IMR-90 (cell line): ENCODE data around the gene FRMPD4.

Source experiments
- FOS ChIP-seq: fragments of 150-350 bp; IDR thresholded peaks from 2 replicates; pipeline ENCODE4 v1.6.1; 2016; ENCODE audit warnings: low read depth, low read length
- MAFK ChIP-seq: IDR thresholded peaks from 2 replicates; pipeline ENCODE4 v1.6.1; 2012; ENCODE audit warnings: low read depth, low read length, improper control_type of control experiment
- POLR2A ChIP-seq: IDR thresholded peaks from 2 replicates; pipeline ENCODE4 v1.6.1; 2012; ENCODE audit warnings: mild to moderate bottlenecking, low read depth, low read length
- RFX5 ChIP-seq: IDR thresholded peaks from 2 replicates; pipeline ENCODE4 v1.8.0; 2012; ENCODE audit warnings: low read depth, mild to moderate bottlenecking, low read length, moderate library complexity
- TF ChIP-seq, protein P1 (sequence below): conservative IDR thresholded peaks from 2 replicates; pipeline ENCODE4 v1.5.1; 2012; ENCODE audit warnings: mild to moderate bottlenecking, low read depth, low read length, improper control_type of control experiment

DNA sequence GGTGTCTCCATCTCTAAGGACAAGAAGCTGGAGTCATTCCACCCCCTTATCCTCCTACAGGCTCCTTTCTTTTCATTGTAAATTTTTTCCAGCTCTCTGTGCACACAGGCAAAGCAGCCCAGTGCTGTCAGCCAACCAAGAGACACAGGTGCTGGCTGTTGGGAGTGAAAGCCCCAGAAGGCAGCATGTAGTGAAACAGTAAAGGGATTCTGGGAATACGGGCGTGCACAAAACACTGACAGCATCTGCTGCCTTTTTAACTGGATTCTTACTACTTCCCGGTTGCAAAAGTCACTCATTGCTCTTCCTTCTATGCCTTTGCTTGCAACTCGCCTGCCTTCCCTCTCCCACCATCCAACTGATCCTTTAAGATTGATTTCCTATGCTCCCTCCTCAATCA lies 444.4 kb downstream of the FRMPD4 start:
- TF ChIP-seq, protein P1, sequence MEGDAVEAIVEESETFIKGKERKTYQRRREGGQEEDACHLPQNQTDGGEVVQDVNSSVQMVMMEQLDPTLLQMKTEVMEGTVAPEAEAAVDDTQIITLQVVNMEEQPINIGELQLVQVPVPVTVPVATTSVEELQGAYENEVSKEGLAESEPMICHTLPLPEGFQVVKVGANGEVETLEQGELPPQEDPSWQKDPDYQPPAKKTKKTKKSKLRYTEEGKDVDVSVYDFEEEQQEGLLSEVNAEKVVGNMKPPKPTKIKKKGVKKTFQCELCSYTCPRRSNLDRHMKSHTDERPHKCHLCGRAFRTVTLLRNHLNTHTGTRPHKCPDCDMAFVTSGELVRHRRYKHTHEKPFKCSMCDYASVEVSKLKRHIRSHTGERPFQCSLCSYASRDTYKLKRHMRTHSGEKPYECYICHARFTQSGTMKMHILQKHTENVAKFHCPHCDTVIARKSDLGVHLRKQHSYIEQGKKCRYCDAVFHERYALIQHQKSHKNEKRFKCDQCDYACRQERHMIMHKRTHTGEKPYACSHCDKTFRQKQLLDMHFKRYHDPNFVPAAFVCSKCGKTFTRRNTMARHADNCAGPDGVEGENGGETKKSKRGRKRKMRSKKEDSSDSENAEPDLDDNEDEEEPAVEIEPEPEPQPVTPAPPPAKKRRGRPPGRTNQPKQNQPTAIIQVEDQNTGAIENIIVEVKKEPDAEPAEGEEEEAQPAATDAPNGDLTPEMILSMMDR = no peak
- TF ChIP-seq POLR2A (no peak), FOS (no peak), MAFK (no peak), RFX5 (no peak)
